ENCODE data around the gene PPP1R11.
A peak's percentile ranks its signal among the peaks of the same experiment; 100 is the strongest.

PPP1R11 gene

GRCh38 chr6:30104661-30105060 lies 37.7 kb downstream of the PPP1R11 start:
- H3K9ac ChIP-seq = no peak overlapping the region
- no peaks in the 10 kb centered on the region for H3K36me3 ChIP-seq (ENCODE audit: insufficient read depth)
- peaks cover 19% of the 10 kb centered on the region; the same call in 1 of the 2 replicates for H3K27me3 ChIP-seq (ENCODE audit: insufficient read depth, low read depth)
- no peak overlapping the region for H3K4me2 ChIP-seq
- H3K4me1 ChIP-seq (ENCODE audit: low read depth, poor library complexity, severe bottlenecking) = peaks cover 42% of the 10 kb centered on the region
- H2AFZ ChIP-seq (ENCODE audit: low read depth) = no peak overlapping the region
- H3K79me2 ChIP-seq (ENCODE audit: insufficient read depth, low read depth) = no peaks in the 10 kb centered on the region
- no peaks in the 10 kb centered on the region for H4K20me1 ChIP-seq (ENCODE audit: insufficient read depth)
- no peak for TF ChIP-seq CTCF (conservative IDR thresholded peaks at IDR 0.05; ENCODE audit: low read depth, low read length)
- no peak overlapping the region for H3K4me3 ChIP-seq (IDR thresholded peaks at IDR 0.05; ENCODE audit: insufficient read depth, low read depth, low read length)
- H3K27ac ChIP-seq = no peak overlapping the region

- H3K36me3 ChIP-seq (ENCODE audit: insufficient read depth) = no peaks in the 10 kb centered on the region
- H3K4me2 ChIP-seq = peak overlapping the region; percentile 91; the same call in 1 of the 2 replicates
- H3K9ac ChIP-seq = no peak overlapping the region
- no peak overlapping the region for H2AFZ ChIP-seq (ENCODE audit: low read depth)
- H3K27me3 ChIP-seq (ENCODE audit: insufficient read depth, low read depth) = no peaks in the 10 kb centered on the region
- H3K4me1 ChIP-seq (ENCODE audit: low read depth, poor library complexity, severe bottlenecking) = peaks cover 53% of the 10 kb centered on the region
- no peaks in the 10 kb centered on the region for H4K20me1 ChIP-seq (ENCODE audit: insufficient read depth)
- no peak overlapping the region for H3K4me3 ChIP-seq (IDR thresholded peaks at IDR 0.05; ENCODE audit: insufficient read depth, low read depth, low read length)
- H3K27ac ChIP-seq = no peak overlapping the region
- no peak for TF ChIP-seq CTCF (conservative IDR thresholded peaks at IDR 0.05; ENCODE audit: low read depth, low read length)
- H3K79me2 ChIP-seq (ENCODE audit: insufficient read depth, low read depth) = no peaks in the 10 kb centered on the region
Measured at GRCh38 chr6:30111266-30111856, 44.4 kb downstream of the PPP1R11 start.

- Histone ChIP-seq H3K27me3 (ENCODE audit: insufficient read depth, low read depth) (no peaks in the 10 kb centered on the region), H2AFZ (ENCODE audit: low read depth) (no peak overlapping the region), H4K20me1 (ENCODE audit: insufficient read depth) (no peaks in the 10 kb centered on the region), H3K36me3 (ENCODE audit: insufficient read depth) (no peaks in the 10 kb centered on the region), H3K4me3 (IDR thresholded peaks at IDR 0.05; ENCODE audit: insufficient read depth, low read depth, low read length) (no peak overlapping the region), H3K79me2 (ENCODE audit: insufficient read depth, low read depth) (no peaks in the 10 kb centered on the region), H3K4me2 (peak overlapping the region; percentile 91), H3K4me1 (ENCODE audit: low read depth, poor library complexity, severe bottlenecking) (peaks cover 54% of the 10 kb centered on the region), H3K27ac (0 out of 2 replicates have a peak overlapping the region, but pooled peaks have one; percentile 5), H3K9ac (no peak overlapping the region)
- TF ChIP-seq CTCF (conservative IDR thresholded peaks at IDR 0.05; ENCODE audit: low read depth, low read length) = no peak
Measured at GRCh38 chr6:30112402-30112994, 45.5 kb downstream of the PPP1R11 start.

- H4K20me1 ChIP-seq (ENCODE audit: insufficient read depth) = no peaks in the 10 kb centered on the region
- peak within 1 kb of the TSS; percentile 91 for H3K4me2 ChIP-seq
- H3K79me2 ChIP-seq (ENCODE audit: insufficient read depth, low read depth) = no peaks in the 10 kb centered on the region
- H3K4me3 ChIP-seq (IDR thresholded peaks at IDR 0.05; ENCODE audit: insufficient read depth, low read depth, low read length) = no peak within 1 kb of the TSS
- H3K4me1 ChIP-seq (ENCODE audit: low read depth, poor library complexity, severe bottlenecking) = peaks cover 50% of the 10 kb centered on the region
- no peaks in the 10 kb centered on the region for H3K27me3 ChIP-seq (ENCODE audit: insufficient read depth, low read depth)
- H3K36me3 ChIP-seq (ENCODE audit: insufficient read depth) = no peaks in the 10 kb centered on the region
- H2AFZ ChIP-seq (ENCODE audit: low read depth) = no peak within 1 kb of the TSS
- H3K27ac ChIP-seq = peak within 1 kb of the TSS; percentile 32; the same call in 1 of the 2 replicates
- no peak within 1 kb of the TSS for H3K9ac ChIP-seq
- TF ChIP-seq CTCF (conservative IDR thresholded peaks at IDR 0.05; ENCODE audit: low read depth, low read length) = no peak
Measured at GRCh38 chr6:30113003-30113759, 46.2 kb downstream of the PPP1R11 start, which contains the start of gene TRIM31. TSS of gene TRIM31 (minus strand) at chr6:30113090. CDS start at chr6:30112805, 285 bp downstream.

Measured in KMS-11 (cell line).